Suppressor macrophage (primary cell): ENCODE results near the gene TMEM267.
"Not testable (repeated sequence)": the region's sequence is repeated elsewhere in the genome, so short reads cannot be mapped to it uniquely, and the experiment has no call there.

Experiments used
- DNase-seq, 4 experiments: peaks; one replicate each; pipeline ENCODE4 v3.0.0-alpha.2; 2020 to 2022

The TMEM267 gene

DNA sequence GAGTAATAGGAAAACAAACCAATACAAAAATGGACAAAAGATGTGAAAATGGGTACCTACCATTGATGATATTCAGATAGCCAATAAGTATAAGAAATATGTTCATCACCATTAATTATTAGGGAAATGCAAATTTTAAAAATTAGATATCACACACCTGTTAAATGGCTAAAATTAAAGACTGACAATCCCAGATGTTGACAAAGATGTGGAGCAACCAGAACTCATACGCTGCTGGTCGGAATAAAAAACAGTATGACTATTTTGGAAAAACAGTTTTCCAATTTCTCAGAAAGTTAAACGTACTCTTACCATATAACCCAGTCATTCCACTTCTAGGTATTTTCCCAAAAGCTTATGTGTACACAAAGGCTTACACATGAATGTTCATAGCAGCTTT is 27.1 kb downstream of the TMEM267 start:
- no peak for DNase-seq

DNA sequence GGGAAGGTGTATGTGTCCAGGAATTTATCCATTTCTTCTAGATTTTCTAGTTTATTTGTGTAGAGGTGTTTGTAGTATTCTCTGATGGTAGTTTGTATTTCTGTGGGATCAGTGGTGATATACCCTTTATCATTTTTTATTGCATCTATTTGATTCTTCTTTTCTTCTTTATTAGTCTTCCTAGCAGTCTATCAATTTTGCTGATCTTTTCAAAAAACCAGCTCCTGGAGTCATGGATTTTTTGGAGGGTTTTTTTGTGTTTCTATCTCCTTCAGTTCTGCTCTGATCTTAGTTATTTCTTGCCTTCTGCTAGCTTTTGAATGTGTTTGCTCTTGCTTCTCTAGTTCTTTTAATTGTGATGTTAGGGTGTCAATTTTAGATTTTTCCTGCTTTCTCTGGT is 42.1 kb downstream of the TMEM267 start:
- not testable (repeated sequence) for DNase-seq

DNA sequence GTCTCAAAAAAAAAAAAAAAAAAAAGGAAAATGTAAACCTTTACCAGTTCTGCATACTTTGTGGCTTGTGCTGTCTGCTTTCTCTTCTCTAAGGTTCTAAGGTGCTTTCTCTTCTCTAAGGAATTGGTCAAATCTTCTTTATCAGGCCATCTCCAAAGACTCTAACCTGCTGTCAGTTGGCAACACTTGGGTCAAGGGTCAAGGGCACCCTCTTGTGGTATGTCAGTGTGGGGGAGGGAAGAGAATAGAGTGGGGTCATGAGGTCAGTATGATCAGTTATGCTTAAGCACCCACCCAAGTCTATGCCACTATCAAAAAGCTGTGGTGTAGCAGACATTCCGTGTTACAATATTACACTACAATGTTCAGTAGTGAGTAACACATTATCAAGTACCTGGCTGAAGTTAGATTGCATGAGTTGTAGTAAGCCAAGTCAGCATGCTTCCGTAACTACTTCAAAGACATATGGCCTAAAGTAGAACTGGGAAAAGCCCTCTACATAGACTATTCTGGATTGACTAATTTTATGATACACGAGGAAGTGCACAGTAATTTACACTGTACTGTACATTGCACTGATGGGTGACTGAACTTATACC is 46.5 kb downstream of the TMEM267 start:
- no peak for DNase-seq

DNA sequence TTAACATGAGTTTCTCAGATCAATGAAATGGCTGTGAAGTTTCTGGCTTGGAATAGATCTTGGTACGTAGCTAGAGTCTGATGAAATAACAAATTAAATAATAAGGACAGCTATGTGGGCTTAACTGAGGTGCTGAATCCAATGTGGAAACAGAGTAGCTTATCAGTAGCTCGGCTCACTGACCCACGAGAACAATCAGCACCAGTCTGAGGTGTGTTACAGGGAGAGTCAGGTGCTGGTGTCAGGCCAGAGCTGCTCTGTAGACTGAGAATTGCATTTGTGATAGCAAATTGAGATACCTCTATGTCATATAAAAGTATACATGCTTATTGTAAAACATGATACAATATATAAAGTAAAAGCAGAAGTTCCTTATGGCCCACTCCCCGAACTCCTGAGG is 50.3 kb downstream of the TMEM267 start:
- no peak for DNase-seq

- DNase-seq, result peak; percentile 20 to 49 (median 42)
Measured at GRCh38 chr5:43432486-43433375, 50.9 kb downstream of the TMEM267 start.

DNA sequence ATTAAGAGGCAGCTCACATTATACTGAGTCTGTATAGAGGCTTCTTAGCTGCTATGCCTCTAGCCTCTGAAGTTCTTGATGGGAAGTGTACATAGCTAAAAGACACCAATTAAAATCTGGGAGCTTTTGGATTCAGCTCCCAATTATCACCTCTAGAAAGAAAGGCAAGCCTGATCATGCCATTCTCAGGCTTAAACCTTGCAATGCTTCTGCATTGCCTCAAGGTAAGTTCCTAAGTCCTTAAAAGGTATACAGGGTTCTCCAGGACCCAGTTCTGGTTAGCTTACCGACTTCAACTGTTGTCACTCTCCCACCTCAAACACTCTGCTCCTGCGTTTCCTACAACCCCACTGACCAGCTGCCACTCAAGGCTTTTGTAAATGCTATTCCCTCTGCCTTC is 54.0 kb downstream of the TMEM267 start:
- no peak for DNase-seq

GRCh38 chr5:43429016-43429415 is 54.6 kb downstream of the TMEM267 start:
- no peak for DNase-seq

- no peak for DNase-seq
Measured at GRCh38 chr5:43427306-43427705, 56.4 kb downstream of the TMEM267 start.

GRCh38 chr5:43425983-43426382 is 57.7 kb downstream of the TMEM267 start:
- no peak for DNase-seq

GRCh38 chr5:43423086-43423485 is 60.6 kb downstream of the TMEM267 start:
- not testable (repeated sequence) for DNase-seq

GRCh38 chr5:43422143-43422542 is 61.5 kb downstream of the TMEM267 start:
- DNase-seq, result no peak

GRCh38 chr5:43421450-43422133 is 62.1 kb downstream of the TMEM267 start:
- DNase-seq, result no peak

DNA sequence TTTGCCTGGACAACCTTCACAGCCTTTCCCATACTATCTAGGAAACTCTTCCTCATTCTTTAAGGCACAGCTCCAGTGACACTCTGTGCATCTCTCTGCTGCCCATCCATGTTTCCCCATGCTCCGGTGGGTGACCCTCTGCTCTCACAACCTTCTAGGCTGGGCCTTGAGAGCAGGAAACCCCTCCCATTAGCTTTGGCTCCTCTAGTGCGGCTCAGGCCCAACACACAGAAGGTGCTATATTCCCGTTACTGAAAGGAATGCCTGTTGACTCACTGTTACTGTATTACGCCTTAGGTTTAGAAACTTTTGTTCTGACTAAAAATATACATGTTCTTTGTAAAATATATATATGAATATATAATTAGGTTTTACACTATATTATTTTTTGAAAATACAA is 63.4 kb downstream of the TMEM267 start:
- DNase-seq, result no peak

GRCh38 chr5:43418561-43418960 is 65.1 kb downstream of the TMEM267 start:
- DNase-seq, result no peak

DNA sequence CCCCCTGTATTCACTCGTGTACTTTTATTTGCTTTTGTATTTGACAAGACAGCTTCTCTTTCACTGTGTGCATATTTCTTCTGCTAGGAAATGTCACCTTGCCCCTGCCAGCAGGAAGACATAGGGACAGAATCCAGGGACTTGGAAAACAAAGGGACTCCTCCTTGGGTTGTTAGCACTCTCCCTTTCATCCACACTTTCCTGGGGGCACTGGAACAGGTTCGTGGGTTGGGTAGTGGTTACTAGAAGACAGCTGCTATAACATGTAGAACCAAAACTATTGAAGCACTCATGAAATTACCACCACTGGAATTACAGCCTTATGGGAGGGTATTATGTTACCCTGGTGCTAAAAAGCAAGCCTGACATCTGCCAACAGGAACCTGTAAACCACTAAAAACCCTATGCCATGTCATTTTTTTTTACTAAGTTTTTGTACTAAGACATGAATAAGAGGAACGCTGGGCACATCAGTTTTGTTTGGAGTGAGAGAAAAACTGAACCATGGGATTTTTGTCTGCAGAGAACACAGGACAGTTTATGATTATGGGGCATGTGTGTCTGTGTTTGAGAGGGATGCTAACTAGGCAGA is 66.8 kb downstream of the TMEM267 start:
- DNase-seq, result no peak

- no peak for DNase-seq
Measured at GRCh38 chr5:43415935-43416802, 67.5 kb downstream of the TMEM267 start.

GRCh38 chr5:43413966-43414365 is 69.7 kb downstream of the TMEM267 start:
- DNase-seq, result no peak

GRCh38 chr5:43412644-43413043 is 71.0 kb downstream of the TMEM267 start:
- DNase-seq, result no peak

DNA sequence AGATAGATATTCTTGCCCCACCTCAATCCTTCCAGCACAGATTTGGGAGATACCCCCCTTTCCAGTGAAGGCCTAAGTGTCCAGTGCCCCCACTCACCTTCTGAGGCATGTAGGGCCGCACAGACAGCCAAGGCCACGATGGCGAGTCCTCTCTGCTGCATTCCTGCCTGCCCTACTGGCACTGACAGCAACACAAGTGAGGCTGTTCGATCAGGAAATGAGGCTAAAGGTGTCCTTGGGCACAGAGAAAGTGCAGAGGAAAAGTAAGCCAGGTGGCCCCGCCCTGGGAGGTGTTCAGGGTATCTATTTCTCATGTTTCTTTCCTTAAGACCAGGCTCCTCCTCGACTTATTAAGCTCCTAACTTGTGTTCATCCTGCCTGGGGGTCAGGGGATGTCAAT is 71.5 kb downstream of the TMEM267 start, which contains the start of gene CCL28:
TSS of gene CCL28 (minus strand) at position 236 of the 400 bp plus-strand sequence. CDS start at position 161, 75 bp downstream.
- DNase-seq, result no peak

DNA sequence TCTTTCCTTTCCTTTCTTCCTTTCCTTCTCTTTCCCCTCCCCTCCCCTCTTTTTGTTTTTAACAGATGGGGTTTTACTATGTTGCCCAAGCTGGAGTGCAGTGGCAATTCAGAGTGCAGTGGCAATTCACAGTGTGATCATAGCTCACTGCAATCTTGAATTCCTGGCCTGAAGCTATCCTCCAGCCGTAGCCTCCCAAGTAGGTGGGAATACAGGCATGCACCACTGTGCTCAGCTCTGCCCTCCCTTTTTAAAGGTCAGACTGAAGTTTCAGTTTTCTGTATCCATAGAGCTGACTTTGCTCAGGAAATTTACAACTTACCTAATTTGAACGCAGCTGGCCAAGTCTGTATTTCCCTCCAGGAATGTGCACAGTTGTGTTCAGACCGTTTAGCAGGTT is 72.2 kb downstream of the TMEM267 start:
- DNase-seq, result no peak

DNA sequence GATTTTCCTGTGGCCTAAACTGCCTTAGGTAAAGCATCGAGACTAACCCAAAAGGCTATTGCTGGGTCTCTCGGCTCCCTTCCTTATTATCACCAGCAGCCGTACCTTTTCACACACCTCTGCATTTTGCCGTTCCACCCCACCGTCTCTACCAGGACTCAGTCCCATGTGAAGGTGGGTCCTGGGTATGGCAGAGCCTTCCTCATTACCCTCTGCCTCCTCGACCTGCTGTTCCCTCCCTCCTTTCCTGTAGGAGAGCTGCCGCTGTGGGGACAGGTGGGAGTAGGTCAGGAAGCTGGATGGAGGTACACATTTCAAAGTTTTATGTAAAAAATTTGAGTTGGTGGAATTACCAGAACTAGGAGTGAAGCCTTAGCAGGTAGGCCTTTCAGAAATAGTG is 73.3 kb downstream of the TMEM267 start:
- DNase-seq, result no peak

DNA sequence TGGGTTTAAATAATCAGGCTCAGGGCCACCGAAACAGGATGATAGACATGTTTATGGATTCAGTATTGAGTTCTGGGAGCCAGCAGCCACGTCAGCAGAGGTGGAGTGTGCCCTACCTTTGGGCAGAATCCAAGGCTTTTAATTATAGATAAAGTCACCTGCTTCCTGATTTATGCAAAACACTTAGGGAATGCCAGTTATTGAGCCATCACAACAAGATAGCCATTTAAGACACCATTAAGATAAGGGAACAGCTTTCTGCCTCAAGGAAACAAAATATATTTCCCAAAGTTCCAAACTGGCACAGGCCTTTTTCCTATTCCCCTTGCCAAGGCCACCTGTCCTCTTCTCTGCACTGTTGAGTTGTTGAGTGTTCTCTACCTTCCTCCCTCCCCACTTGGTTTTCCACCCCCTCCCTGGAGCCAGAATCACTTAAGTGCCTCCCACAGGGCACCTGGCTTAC is 73.8 kb downstream of the TMEM267 start:
- DNase-seq, result no peak
